HG03045 (cell line): ENCODE results near the gene DNAJA2.
A peak's percentile ranks its signal among the peaks of the same experiment; 100 is the strongest.

Experiments used
- ATAC-seq: cut with Tn5 transposase; IDR thresholded peaks from one replicate; pipeline ENCODE4 v1.9.1; 2021; ENCODE audit warnings: mild to moderate bottlenecking, moderate library complexity; ENCODE audit not compliant: unreplicated experiment

Gene DNAJA2

DNA sequence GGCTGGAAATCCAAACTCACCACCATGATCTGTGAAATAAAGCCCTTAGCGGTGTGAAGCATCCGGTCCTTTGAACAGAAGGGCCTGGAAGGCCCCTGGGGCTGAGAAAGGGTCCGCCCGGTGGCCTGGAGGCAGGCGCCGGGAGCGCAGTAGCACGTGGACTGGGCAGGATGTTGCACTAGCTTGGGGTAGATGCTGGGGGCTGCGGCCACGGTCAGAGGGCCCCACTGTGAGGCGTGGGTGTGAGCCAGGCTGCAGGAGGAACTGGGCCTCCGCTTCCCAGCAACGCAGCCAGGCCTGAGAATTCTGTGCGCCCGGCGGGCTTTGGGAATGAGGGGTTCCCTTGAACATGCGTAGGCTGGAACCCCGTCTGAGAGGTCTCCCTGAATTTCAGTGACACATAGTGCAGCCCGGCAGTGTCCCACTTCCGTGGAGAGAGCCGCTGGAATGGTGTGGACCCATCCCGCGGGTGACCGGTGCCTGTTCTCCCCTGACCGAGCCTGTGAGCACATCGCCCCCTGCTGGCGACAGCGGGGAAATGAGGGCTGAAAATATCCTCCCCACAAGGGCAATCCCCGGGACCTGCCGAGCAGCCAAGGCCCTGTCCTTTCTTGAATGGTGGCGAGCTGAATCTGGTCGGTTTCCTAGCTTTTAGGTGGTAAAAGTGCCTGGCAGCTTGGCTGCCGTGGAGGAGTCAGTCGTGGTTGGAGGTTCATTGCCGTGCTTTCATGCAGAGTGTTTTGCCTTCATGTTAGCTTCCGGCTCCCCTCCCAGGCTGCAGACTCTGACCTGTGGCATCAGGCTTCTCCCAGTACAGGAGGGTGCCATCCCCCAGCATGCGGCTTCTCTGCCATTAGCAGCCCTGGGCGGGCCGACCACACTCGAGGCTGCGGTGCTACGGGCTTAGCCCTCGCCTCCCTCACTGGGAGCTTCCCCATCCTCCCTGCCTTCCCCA lies 43.8 kb downstream of the DNAJA2 start:
- ATAC-seq, result peak; percentile 64

DNA sequence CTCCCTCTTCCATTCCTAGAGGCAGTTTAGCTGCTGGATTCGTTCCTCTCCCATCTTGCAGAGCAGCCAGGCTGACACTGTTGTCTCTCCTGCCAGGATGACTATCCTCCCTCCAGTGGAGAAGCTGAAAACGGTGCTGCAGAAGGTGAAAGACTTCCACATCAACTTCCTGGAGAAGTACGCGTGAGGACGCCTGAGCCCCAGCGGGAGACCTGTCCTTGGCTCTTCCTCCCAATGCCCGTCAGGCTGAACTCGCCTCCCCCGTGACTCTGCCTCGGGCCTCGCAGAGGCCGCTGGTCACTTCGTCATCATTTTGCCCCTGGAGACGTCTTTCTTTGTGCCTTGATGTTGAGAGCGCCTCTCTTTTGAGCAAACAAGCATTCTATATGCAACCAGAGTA lies 44.7 kb downstream of the DNAJA2 start:
- ATAC-seq, result no peak

DNA sequence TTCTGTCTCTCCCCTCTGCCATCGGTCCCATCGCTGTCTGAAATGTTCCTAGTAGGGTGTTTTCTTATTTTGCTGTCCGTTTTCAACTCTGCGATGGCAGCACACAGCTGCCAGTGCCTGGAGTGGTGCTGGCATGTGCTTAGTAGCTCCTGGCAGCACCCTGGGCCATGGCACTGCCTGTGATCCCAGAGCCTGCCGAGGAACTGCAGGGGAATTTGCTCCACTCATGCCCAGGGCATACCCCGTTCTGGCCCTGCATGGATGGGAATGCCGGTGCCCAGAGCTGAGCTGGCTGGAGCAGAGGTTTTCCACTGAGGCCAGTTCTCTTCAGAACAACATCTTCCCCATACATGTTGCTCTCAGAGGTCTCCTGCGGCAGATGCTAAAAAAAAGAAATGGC lies 46.2 kb downstream of the DNAJA2 start:
- no peak for ATAC-seq

DNA sequence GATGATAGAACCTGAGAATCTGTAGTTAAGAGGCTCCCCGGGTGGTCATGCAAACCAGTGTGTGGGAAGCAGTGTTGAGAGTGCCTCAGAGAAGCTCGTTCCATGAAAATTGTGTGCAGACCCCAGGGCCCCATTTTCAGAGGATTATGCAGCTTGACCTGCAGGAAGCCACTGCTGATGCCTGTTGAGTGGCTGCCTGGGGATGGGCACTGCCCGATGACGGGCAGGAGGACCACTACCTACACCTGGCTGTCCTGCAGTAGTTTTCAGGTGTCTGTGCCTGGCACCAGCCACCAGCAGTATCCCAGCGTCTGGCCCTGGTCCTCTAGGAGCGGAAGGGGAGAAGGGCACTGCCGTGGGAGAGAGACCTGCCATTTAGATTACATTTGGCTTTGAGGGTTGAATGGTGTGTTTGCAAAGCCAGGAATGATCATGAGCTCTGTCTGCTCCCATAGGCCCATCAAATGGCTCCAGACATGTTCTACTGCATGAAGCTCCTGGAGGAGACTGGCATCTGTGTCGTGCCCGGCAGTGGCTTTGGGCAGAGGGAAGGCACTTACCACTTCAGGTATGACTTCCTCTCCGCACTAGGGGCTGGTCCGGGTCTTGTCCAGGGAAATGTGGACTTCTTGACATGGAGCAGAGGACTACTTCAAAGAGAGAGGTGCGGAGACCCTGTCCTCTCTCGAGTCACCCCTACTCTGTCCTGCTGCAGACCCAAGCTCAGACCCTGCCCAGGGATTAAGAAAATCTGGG lies 46.8 kb downstream of the DNAJA2 start:
- no peak for ATAC-seq

DNA sequence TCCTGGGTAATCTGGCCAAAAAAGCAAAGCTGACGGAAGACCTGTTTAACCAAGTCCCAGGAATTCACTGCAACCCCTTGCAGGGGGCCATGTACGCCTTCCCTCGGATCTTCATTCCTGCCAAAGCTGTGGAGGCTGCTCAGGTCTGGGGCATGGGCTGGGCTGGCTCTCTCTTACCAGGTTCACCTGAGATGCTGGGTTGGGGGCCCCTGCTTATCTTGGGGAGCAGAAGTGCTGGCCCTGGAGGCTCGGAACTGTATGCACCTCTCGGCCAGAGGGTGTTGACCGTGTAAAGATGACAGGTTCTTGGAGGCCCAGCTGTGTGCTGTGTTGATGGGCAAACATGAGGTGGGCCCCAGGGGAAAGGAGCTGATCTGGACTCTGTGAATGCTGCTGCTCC lies 49.1 kb downstream of the DNAJA2 start:
- ATAC-seq, result no peak

DNA sequence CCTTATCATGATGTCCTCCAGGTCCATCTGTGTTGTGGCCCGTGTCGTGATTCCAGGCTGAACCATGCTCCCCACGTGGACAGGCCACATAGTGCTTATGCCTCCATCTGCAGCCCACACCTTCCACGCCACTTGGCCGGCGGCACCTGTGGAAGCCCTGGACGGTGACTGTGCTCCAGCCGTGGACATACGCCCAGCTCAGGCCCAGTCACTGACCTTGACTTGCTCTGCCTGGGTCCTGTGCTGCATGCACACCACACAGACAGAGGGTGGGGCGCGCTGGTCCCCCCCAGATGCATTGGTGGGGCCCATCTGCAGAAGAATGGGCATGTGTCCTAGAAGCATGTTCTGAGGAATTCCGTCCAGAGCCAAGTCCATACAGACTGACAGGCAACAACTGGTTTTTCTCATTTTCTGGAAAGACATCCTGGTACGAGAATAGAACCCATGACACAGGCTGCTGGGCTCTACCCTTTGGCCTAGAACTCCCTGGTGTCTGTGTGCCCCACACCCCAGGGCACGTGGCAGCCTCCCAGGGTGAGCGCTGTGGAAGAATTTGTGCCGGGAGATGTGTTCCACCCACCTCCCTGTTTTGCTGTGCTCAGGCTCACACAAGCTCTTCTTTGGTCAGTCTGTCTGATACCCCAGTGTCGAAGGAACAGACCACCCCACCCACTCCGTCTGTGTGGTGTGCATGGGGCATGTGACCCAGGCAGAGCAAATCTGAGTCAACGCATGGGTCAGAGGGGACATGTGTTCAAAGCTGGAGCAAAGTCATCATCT lies 49.8 kb downstream of the DNAJA2 start:
- ATAC-seq, result no peak

DNA sequence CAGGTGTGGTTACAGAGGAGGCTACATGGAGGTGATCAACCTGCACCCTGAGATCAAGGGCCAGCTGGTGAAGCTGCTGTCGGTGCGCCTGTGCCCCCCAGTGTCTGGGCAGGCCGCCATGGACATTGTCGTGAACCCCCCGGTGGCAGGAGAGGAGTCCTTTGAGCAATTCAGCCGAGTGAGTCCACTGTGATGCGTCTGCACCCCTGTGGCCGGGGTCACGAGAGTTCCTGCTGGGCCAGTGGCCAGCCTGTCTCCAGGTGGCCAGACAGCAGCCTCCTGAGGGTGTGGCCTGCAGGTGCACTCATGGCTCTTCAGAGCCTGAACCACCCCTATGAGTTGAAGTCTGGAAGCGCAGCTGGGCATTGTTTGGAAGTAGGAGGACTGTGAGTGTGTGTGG lies 51.2 kb downstream of the DNAJA2 start:
- no peak for ATAC-seq

DNA sequence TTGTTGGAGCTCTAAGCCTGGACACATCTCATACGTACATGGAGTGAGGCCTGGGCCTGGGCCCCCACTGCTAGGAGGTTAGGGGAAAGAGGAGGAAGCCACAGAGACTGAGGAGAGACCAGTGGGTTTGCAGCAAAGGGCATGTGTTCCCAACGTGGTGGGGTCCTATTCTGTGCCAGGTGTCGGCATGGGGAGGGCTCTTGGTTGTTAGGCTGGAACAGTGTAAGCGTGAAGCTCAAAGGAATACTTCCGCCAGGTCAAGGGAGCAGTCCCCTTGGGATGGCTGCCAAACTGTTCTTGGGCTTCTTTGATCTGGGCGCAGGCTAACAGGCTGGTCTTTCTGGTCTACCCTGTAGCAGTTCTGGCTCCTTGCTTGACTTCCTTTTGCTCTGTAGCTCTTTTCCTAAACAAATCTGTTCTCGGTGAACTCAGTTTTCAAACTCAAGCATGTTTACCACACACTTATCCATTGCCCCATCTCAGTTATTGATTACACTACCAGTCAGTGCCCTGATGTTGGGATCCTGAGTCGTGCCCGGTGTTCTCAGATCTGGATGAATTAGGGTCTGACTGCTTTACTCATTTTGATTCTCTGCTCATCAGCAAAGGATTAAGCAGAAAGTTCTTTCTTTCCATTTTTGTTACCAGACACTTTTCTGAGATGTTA lies 52.9 kb downstream of the DNAJA2 start:
- ATAC-seq, result no peak

DNA sequence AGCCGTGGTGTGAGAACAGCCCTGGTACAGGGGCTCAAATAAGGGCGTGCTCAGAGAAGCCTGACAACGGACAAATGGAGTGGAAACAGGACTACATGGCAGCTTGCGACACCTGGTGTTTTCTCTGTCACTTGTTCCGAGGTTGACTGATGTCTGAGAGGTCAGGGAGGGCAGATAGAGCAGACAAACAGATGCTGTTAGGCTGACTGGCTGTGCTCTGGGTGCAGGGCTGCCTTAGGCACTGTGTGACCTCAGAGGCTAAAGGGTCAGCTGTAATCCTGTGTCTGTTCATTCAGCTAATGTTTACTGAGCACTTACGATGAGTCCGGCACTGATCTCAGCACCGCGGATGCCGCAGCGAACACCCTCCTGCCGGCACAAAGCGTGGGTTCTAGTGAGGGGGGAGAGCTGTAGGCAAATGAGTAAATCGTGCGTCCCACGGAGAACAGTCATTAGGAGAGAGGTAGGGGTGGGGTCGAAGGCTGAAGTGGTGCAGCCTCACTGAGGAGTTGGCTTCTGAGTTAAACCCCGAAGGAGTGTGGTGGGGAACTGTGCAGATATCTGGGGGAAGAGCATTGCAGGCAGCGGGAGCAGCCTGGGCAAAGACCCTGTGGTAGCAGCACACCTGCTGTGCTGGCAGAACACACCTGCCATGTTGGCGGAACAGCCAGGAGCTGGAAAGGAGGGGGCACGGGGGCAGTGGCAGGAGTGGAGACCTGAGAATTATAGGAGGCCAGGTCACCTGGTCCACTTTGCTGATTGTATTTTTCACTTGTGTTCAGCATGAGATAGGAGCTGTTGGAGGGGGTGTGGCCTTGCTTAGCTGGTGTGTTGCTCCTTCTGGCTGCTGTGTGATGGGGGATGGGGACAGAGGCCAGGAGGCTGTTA lies 54.3 kb downstream of the DNAJA2 start:
- peak; percentile 89 for ATAC-seq

DNA sequence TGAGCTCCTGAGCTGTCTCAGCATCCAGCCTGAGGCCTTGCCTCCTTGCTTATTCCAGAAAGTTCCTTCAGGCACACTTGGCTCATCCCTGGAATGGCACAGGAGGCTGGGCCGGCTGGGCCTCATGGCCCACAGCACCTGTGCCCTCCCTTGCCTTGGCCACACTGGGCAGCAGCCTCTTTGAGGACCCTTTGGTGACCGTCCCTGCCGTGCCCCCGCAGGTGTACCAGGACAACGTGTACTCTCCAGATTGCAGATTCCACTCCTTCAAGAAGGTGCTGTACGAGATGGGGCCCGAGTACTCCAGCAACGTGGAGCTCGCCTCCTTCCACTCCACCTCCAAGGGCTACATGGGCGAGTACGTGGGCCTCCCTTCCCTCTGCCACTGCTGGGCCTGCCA lies 55.1 kb downstream of the DNAJA2 start:
- ATAC-seq, result no peak

DNA sequence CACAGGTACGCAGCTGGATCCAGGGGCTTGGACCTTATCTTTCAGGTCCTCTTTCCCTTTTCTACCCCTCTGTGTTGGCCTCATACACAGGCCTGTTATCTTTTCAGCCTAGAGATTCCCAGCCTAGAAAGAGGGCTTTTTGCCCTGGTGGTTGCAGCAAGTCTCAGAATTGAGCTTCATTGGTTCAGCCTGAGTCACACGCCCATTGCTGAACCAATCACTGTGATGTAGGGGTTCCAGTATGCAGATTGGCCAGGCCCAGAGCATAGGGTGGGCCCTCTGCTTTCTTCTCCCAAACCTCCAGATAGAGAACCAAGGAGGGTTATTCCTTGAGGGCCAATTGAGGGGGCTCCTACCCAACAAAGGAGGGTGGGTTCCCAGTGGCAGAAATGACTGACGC lies 56.5 kb downstream of the DNAJA2 start:
- ATAC-seq, result no peak

DNA sequence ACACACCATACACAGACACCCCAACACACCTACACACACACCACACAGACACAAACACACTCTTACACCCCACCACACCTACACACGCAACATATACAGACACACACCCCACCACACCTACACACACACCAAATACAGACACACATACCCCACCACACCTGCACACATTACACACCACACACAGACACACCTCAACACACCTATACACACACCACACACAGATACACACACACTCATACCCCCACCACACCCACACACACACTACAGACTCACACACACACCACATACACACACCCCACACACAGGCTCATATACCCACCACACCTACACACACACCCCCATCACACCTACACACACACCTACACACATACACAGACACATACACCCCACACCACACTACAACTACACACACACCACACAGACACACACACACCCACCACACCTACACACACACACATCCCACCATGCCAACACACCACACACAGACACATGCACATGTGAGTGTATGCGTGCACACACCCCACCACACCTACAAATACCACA lies 57.9 kb downstream of the DNAJA2 start:
- ATAC-seq, result no peak

DNA sequence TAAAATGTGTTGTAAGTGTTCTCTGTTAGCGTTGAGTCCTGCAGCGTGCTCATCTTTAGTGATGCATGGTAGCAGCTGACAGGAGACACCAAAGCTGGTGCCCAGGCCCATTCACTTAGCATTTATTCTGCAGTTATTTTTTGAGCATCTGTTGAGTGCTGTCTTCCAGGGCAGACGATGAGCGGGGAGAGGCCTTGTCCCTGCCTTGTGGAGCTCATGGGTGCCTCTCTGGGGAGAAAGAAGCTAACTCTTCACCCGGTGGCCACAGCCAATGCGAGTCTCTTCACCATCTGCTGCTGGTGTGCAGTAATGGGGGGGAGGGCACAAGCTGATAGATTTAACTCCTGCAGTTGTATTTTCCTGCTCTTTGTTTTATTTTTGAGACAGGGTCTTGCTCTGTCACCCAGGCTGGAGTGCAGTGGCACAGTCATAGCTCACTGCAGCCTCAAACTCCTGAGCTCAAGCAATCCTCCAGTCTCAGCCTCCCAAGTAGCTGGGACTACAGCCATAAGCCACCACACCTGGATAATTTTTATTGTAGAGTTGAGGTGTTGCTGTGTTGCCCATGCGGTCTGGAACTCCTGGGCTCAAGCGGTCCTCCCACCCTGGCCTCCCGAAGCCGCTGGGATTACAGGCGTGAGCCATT lies 58.8 kb downstream of the DNAJA2 start:
- ATAC-seq, result no peak

DNA sequence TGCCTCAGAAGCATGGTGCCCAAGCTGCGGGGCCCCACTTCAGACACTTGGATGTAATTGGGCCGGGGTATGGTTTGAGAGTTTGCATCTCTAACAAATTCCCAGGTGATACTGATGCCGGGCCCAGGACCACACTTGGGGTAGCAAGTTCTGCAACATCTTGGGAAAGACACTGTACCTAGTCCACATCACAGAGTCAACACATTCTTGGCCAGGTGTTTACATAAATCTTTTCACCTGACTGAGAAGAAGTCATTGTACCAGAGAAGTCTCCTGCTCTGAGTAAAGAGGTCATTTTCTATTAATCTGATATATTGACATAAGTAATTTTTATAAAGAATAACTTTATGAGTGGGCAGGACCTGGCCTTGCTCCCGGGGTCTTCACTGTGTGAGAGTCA lies 61.8 kb downstream of the DNAJA2 start:
- ATAC-seq, result no peak

DNA sequence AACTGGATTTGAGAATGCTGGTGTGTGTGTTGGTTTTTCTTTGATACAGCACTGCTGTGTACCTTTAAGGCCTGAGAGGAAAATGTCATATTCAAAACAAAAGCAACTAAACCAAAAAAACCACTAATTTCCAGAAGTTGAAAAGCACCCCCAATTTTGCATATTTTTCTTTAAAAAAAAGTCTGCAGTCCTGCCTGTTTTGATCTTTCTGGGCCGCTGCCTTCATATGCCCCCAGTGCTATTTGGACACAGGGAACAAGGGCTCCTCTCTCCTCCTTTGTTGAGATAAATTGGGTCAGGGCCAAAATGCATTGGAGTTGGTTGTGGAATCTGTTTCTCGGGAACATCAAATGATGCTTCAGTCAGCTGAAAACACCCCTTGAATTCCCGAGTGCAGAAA lies 62.4 kb downstream of the DNAJA2 start:
- ATAC-seq, result peak; percentile 58

DNA sequence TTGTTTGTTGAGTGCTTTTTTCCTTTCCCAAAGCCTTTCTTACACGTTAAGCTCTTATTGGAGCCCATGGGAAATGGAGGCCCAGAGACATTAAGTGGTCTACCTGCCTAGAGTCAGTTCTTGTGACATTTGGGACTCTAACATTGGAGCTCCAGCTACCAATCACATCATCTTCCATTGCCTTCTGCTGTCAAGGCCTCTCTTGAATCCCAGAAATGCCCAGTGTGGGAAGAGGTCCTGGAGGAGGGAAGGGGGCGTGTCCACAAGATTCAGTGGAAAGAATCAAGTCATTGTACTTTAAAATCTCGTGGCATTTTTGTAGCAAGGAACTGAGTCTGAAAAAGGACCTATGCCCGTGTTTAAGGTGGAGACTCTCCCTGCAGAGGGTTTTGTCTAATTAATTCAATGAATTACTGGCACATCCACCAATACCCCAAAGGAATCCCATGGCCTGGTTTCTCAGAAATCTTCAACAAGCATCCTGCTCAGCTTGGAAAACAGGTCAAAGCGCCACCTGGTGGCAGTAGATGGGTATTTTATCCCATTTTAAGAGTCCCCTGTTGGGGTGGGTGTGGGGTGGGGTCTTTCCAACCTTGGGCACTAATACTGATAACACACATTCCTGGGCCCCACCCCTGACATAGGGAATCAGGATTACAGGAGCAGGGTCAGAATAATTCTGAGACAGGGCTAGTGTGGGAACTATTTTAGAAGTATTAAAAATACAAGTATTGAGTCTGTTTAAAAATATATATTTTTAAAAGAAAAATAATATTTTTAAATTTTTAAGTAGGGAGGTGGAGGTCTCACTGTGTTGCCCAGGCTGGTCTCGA lies 64.7 kb downstream of the DNAJA2 start:
- ATAC-seq, result no peak

DNA sequence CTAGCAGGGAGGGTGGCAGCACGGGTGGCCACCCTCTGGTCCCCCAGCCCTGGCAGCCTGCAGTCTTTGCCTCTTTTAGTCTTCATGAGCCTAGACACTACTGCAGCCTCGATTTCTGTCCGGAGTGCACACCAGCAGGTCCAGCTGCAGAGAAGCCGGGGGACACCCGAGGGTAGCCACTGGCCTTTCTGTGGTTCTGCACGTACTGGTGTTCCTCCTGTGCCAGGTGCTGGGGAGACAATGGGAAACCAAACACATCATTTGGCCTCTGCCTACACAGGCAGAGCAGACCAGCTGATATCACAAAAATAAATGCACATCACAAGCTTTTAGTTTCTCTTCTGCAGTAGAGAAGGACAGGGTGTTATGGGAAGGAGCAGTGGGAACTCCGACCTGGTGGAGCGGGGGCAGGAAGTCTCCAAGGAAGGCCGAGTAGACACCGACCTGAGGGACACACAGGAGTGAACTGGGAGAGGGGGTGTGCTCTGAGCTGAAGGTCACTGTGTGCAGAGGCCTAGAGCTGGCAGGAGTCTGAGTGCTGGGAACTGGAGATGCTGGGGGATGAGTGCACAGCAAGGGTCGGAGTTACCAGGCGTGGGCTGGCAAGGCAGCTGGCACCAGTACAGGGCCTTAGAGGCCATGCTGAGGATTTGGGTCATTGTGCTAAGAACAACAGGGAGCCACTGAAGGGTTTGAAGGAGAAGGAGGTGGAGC lies 66.3 kb downstream of the DNAJA2 start:
- ATAC-seq, result no peak
